HG03432 (cell line): ENCODE data around the gene SEPTIN5.

Experiments
- ATAC-seq: cut with Tn5 transposase; IDR thresholded peaks from one replicate; pipeline ENCODE4 v1.9.1; 2021; ENCODE audit warnings: mild to moderate bottlenecking, moderate library complexity; ENCODE audit not compliant: unreplicated experiment

SEPTIN5 gene

DNA sequence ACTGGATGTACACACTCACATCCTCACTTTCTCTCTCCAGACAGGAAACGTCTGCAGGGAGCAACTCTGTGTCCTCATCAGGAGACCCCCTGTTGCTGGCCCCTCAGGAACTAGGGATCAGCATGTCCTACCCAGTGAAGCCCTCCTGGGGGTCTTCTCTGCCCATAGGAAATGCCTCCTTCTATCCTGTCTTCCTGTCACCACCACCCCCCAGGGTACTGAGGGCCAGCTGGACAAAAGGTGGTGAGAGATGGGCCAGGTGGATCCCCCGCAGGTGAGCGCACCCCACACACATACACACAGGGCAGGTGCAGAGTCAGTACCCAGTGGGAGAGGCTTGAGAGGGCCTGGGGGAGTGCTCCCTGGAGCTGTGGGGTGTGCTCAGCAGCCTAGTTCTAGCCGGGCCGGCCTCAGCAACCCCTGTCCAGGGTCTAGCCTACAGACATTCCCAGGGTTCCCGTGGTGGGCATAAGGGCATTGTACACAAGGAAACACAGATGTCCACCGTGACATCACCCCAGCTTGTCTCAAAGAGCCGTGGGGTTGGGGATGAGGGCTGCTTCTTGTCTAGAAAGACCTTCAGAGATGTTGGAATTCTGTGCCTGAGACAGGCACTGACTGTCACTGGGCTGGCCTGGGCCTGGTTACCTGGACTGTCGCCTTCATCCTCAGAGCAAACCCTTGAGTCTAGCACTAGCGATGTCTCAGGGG lies 18.3 kb downstream of the SEPTIN5 start:
- no peak for ATAC-seq

- no peak for ATAC-seq
These were observed 19.5 kb downstream of the SEPTIN5 start for GRCh38 chr22:19733755-19734154.

DNA sequence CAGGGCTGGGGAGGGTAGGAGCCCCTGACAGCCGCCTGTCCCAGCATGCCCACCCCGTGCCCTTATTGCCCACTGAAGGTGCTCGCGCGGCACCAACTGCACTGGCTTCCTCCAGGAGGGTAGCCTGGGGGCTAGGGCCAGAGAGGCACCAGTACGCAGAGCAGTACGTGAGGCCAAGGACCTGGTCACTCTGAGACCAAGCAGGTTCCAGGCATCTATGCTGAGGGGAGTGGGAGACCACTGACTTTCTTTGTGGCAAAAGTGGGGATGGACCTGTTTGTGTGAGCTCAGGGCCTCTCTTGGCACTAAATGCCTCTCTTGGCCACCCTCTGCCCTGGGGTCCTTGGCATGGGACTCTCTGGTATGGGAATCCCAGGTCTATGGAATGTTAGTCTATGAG lies 19.9 kb downstream of the SEPTIN5 start:
- ATAC-seq: no peak

DNA sequence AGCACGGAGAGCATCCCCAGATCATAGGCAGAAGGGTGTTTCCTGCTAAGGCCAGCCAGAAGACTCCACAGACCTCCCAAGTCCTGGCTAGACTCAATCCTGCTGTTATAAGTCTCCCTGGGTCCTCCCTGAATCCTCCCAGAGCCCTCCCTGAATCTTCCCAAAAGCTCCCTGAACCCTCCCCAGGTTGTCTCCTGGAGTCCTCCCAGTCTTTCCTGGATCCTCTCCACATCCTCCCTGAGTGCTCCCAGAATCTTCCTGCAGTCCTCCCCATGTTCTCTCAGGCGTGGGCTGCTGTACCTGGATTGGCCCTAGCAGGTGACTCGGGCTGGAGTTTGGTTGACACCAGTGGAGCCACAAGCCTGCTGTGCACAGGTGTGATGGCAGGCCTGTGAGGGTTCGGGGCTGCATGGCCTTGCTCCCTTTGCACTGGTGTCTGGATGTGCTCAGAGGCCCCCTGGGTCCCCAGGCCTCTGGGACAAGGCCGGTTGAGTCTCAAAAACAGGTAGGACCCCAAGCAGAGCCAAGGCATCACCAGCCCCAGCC lies 20.6 kb downstream of the SEPTIN5 start:
- ATAC-seq: no peak

DNA sequence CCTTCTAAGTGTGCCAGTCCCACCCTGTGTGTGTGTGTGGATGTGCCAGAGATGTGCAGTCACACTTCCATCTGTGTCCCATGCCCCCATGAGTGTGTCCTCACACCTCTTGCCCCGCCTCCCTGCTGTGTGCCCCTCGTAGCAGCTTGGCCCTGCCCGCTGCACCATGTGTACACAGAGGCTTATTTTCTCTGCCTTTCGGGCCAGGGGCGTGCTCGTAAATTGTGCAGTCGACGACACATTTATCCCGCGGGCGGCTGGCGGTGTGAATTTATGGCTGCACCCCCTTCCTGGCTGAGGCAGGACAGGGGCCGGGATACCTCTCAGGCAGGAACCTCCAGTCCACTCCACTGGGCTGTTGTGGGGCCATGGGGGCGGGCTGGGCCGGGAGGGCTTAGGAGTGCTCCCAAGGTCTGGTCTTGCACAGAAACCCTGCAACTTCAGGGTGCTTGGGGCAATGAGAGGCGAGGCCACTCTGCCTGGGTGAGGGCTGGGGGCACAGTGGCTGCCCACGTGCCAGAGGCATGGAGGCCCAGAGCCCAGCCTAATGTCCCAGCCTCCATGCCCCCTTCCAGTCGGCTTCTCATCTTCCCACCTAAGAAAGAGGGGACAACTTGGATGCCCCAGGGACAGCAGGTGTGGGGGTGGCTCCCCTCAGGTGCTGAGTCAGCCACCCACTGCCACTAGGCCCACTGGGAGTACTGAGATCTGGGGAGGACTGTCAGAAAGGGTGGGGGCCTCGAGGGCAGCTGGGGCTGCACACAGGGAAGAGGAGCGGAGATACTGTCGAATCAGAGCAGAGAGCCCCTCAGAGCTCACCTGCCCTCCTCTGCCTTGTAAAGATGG lies 21.6 kb downstream of the SEPTIN5 start:
- no peak for ATAC-seq

DNA sequence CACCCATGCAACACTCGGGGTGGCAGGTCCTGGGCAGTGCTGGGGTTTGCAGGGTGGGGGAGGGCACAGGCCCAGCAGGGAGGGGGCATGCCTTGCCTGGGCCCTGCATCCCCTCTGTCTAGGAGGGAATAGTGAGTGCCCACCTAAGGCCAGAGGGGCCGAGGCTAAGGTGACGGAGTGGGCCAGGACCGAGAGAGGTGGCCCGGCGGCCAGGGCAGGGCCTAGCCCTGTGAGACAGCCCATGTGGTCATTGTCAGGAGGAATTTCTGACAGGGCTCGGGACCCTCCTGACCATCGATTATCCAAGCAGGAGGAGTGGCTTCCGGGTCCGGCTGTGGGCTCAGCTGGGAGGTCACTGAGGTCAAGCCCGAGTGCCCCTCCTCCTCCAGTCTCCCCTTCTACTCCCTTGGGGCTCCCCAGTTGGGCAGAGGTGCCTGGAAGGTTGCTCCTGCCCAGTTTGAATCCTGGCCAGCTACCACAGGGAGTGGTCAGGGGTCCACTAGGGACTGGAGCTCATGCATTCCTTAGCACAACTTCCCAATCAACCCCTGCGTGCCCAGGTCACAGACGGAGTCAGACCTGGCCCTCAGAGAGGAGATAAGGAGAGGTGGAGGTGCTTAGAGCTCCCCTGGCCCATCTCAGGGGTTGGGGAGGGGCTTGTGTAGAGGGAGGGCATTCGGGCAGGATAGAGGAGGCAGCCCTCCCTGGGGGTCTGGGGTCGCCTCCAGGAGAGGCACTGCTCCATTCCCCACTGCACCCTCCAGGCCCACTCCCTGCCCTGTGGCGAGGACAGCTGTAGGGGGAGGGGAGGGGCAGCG lies 23.8 kb downstream of the SEPTIN5 start:
- no peak for ATAC-seq

- no peak for ATAC-seq
These were observed 24.6 kb downstream of the SEPTIN5 start for GRCh38 chr22:19738664-19739447.

DNA sequence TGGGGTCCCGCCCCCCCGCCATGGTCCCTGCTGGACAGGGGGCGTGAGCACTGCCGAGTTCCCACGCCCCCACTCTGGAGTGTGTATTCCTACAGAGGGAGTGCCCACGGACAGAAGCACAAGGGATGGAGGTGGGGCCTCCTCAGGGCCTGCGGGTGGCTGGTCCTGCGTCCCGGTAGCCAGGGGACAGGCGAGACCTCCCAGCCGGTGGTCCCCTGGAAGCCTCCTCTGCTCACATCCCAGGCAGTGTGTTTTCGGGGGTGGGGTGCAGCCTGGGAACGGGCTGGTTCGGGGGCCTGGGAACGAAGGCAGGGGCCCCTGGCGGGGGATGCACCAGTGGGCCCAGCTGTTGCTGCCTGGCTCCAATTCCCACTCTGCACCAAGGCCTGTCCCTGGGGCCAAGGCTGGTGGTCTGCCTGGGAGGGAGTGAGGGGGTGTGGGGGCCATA lies 25.2 kb downstream of the SEPTIN5 start:
- ATAC-seq: no peak

DNA sequence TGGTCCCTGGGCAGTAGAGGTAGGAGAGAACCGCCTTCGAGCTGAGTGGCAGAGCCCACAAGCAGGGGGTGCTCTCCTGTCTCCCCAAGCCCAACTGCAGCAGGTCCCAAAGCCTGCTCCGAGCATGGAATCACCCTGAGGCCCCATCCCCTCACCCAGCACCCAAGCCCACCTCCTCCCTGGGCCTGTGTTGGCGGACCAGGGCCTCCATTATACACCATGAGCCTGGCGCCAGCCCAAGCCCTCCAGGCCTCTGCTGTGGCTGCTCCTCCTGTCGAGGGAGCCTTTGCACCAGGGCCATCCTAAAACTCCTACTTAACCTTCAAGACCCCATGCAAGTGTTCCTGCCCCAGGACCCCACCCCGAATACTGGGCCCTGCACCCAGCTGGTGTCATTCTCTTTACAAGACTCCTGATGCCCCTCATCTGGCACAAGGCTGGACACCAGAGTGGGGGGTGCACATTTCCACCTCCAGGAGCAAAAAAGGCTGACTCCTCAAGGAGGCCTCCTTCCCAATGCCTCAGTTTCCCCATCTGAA lies 25.7 kb downstream of the SEPTIN5 start:
- no peak for ATAC-seq

DNA sequence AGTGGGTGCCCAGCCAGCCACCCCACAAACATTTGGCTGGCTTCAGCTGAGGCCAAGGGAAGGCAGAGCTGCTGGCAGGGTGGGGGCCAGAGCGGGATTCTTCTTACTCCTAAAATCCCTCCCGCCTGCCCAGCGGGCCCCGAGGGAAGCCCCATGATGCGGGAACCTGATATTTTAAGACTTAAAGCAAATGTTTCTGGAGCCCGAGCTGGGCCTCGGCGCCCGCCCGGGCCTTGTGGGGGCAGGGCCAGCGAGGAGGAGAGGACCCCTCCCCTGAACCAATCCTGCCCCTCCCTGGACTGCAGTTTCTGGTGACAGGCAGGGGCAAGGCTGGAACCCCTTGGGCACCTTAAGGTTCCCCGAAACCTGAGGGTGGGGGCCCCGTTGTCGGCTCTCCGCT lies 26.3 kb downstream of the SEPTIN5 start:
- ATAC-seq: no peak

DNA sequence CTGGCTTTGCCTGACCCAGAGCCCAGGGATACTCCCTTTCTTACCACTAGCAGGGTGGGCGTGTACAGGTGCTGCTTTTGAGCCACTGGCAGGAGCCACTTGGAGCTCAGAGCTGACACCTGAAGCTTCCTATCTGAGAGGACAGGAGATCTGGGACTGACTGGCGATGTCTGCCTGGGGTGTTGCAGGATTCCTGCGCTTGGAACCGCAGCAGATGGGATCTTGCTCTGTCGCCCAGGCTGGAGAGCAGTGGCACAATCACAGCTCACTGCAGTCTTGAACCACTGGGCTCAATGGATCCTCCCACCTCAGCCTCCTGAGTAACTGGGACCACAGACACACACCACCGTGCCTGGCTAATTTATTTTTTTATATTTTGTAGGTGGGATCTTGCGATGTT lies 26.8 kb downstream of the SEPTIN5 start:
- ATAC-seq: no peak

GRCh38 chr22:19742160-19743066 lies 28.1 kb downstream of the SEPTIN5 start:
- no peak for ATAC-seq

- no peak for ATAC-seq
These were observed 28.8 kb downstream of the SEPTIN5 start for GRCh38 chr22:19743081-19743480.

- ATAC-seq: no peak
These were observed 29.3 kb downstream of the SEPTIN5 start for GRCh38 chr22:19743651-19744050.

DNA sequence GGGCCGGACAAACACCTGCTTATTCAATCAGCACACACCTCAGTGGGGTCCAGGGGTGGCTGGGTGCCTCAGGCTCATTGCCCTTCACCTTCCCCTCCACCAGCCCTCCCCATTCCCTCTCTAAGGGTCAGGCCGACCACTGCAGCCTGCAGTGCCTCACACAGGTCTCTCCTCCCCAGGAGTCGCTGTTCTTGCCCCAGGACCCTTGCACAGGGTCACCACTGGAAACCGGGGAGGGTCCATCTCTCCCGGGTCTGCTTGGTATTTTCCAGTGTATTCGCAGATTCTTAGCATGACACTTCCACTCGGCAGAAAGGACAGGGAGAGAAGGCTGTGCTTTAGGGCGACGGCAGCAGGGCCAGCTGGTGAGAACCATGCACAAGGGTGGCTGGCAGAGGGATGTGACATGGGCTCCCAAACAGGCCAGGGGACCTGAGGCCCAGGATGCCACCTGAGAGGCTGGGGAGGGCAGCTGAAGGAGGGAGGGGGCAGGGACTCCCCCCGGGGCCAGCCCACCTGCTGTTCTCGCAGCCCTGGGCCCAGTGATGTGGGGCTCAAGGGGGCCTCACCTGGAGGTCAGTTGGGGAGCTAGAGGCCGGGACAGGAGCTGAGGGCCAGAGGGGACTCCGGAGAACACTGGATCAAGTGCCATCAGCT lies 30.2 kb downstream of the SEPTIN5 start:
- no peak for ATAC-seq

- ATAC-seq: no peak
These were observed 31.1 kb downstream of the SEPTIN5 start for GRCh38 chr22:19745155-19746101.

DNA sequence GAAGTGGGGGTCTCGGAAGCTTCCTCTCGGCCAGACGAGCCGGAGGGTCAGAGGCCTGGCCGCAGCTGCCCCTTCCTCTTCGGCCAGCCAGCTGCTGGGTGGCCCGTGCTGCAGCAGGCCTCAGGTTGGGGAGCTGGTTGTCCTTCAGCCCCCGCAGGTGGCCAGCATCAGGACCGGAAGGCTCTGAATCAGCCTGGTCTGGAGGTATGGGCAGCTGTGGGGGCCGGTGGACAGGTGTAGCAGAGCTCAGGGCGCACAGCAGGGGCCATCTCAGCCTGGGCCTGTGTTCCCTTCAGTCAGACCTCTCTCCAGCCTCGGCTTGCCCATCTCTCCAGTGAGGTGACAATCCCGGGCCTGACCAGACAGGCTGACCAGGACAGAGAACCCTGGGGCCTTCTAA lies 32.4 kb downstream of the SEPTIN5 start:
- no peak for ATAC-seq
